GM11168 (cell line): ENCODE measurements around the gene C1QTNF1.

Experiments used
- in situ Hi-C: fragments of 300-500 bp; cut with MboI; formaldehyde crosslinking; loops from one replicate; pipeline ENCODE4 v1.12.0; 2022; ENCODE audit warnings: low sequenced_read_pairs; ENCODE audit not compliant: unreplicated experiment

C1QTNF1 gene

GRCh38 chr17:79036181-79036580 is 12.2 kb downstream of the C1QTNF1 start:
- in situ Hi-C loops: no loop called here

DNA sequence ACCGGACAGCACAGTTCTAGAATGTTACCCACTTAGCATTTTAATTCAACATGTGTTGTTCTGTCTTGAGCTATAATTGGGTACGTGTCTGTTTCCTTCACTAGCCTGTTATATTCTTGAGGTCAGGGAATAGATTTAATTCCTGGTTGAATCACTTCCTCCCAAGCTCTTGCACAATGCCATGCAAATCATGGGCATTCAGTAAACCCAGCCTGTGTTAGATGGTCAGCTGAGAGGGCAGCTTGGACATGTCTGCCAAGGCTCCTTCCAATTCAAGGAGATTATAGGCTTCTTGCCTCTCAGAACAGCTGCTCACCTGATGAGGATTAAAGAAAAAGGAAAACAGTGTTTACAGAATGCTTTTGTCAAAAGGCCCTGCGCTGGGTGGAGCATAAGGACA is 12.6 kb downstream of the C1QTNF1 start:
- in situ Hi-C loops: no loop called here

GRCh38 chr17:79038545-79039135 is 14.7 kb downstream of the C1QTNF1 start:
- in situ Hi-C loops: no loop called here

GRCh38 chr17:79039171-79039570 is 15.2 kb downstream of the C1QTNF1 start:
- in situ Hi-C loops: no loop called here

DNA sequence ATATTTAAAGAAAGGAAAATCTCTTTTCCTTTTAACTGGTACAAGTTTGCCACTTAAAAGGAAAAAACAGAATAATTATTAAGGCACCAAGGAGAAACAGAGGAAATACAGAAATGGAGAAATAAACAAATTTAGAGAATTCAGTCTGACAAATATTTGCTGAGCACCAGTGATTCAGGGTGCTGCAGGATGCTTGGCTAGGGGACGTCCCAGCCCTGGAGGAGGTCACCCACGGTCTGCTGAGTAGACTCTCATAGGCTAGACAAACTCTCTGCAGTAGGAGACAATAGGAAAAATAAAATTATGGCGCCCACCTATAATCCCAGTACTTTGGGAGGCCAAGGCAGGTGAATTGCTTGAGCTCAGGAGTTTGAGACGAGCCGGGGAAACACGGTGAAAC is 15.9 kb downstream of the C1QTNF1 start:
- in situ Hi-C loops: no loop called here

- in situ Hi-C loops: no loop called here
Measured at GRCh38 chr17:79041041-79041570, 17.1 kb downstream of the C1QTNF1 start.

DNA sequence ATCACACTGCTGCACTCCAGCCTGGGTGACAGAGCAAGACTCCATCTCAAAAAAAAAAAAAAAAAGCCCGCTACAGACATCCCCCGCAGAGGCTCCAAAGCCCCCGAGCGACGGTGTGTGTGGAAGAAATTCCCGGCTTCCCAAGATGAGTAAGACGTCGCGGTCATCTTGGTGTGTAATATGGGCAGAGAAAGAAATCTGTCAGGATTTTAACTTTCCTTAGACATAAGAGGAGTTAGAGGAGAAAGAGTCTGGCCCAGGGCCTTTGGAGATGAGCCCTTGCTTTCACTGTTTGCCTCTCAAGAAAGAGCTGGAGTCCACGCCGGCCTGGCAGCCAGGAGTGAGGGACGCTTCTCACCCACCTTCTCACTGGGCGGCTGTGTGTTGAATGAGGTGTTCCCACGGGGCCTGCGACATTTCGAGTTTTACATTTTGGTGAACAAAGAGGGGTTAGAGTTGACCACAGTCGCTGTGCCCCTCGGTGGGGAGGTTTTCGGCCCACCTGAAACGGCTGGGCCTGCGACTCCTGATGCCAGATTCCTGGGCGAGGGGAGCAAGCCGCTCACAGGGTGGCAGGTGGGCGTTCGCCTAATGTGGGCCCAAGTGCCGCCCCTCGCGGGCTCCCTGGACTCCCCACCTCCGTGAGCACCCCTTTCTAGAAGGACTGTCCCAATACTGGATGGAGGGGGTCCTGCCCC is 17.9 kb downstream of the C1QTNF1 start:
- in situ Hi-C loops: no loop called here

GRCh38 chr17:79042421-79043190 is 18.6 kb downstream of the C1QTNF1 start:
- in situ Hi-C loops: no loop called here

DNA sequence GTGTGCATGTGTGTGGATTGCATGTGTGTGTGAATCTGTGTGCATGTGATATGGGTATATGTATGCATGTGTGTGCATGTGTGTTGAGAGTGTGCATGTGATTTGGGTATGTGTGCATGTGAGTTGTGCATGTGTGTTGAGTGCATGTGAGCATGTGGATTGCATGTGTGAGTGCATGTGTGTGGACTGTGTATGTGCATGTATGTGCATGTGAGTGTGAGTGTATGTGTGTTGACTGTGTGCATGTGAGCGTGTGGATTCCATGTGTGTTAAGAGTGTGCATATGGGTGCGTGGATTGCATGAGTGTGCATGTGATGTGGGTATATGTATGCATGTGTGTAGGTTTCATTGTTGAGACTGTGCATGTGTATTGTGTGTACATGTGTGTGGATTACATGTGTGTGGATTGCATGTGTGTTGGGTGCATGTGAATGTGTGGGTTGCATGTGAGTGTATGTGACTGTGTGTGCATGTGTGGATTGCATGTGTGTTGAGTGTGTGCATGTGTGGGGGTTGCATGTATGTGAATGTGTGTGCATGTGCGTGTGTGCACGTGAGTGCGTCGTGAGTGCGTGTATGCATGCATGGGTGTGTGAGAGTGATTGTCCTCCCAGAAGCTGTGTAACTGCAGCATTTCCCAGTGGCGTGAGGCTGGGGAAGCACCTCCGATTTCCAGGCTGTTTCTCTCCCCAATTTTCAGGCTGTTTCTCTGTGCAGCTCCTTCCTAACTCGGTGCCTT is 19.4 kb downstream of the C1QTNF1 start:
- in situ Hi-C loops: no loop called here

DNA sequence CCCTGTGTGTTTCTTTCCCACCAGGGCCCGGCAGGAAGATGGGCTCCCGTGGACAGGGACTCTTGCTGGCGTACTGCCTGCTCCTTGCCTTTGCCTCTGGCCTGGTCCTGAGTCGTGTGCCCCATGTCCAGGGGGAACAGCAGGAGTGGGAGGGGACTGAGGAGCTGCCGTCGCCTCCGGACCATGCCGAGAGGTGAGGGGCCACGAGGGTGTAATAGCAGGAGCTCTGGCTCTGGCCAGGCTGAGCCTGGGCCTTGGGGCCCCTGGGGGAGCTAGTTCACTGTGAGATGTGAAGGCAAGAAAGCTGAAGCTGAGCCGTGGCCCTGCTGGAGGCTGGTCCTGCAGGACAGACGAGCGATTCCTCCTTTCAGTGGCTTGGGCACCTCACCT is 20.0 kb downstream of the C1QTNF1 start:
- in situ Hi-C loops: no loop called here

DNA sequence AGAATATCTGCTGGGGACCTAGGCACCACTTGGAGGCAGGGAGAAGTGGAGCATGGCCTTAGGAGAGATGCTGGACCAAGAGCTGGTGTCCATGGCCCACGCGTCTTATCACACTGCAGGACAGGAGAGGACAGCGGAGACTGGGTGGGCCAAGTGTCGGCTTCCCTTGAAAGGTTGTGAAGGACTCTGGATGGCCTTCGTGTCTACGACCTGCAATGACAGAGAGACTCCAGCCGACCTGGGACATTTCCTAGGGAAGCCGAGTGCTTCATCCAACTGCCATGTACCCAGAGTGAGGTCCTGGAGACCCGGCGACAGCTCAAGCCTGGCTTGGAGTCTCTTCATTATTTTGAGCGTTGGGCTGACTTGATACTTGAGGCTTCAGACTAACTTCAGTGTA is 20.5 kb downstream of the C1QTNF1 start:
- in situ Hi-C loops: no loop called here

GRCh38 chr17:79045001-79045729 is 21.2 kb downstream of the C1QTNF1 start:
- in situ Hi-C loops: no loop called here

DNA sequence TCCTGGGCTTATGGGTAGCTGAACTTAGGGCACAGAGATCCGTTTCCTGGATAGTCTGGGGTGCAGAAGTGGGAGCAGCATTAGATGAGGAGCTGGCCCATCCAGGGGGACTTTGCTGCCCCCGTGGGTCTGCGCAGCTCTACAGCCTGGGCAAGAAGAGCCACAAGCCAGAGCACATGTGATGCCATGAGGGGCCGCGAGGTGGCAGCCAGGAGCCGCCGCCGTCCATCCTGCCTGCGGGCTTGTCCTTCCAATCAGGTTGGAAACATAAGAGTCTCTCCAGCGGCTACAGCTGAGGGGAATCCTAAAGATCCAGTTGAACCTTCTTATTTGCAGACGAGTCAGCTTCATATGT is 21.9 kb downstream of the C1QTNF1 start:
- in situ Hi-C loops: no loop called here

GRCh38 chr17:79046197-79046915 is 22.4 kb downstream of the C1QTNF1 start:
- in situ Hi-C loops: no loop called here

DNA sequence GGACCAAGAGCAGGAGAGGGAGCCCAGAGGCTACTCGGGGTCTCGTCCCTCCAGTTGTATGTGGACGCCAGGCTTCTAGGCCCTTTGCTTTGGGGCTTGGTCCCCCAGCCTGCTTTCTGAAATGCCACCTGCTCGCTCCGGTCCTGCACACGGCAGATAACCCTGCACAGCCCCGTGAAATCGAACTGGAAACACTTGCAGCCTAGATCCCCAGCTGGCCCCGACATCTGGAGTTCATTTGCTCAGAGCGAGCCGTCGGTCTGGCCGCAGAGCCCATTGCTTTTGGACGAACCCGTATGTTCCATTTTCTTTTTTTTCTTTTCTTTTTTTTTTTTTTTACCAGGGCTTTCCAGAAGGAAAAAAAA is 22.9 kb downstream of the C1QTNF1 start:
- in situ Hi-C loops: no loop called here

DNA sequence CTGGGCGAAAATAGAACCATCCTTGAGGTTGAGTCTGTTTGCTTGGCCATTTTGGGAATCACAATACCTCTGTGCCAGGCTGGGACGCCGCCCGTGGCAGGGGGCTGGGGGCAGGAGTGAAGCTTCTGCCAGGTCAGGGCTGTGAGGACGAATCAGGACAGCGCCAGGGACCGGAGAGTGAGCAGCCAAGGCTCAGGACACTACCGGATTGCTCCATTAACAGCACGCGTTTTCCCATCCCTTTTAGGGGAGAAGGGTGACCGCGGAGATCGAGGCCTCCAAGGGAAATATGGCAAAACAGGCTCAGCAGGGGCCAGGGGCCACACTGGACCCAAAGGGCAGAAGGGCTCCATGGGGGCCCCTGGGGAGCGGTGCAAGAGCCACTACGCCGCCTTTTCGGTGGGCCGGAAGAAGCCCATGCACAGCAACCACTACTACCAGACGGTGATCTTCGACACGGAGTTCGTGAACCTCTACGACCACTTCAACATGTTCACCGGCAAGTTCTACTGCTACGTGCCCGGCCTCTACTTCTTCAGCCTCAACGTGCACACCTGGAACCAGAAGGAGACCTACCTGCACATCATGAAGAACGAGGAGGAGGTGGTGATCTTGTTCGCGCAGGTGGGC is 23.4 kb downstream of the C1QTNF1 start:
- in situ Hi-C loops: no loop called here

- in situ Hi-C loops: no loop called here
Measured at GRCh38 chr17:79047923-79048825, 24.2 kb downstream of the C1QTNF1 start.
